GM12864 (cell line): ENCODE measurements around the gene FLOT2.
"Not testable (repeated sequence)": the region's sequence is repeated elsewhere in the genome, so short reads cannot be mapped to it uniquely, and the experiment has no call there.

Experiments
- DNase-seq: peaks from one replicate; pipeline ENCODE4 v3.0.0-alpha.2; 2011; ENCODE audit warnings: low read depth
- H3K4me3 ChIP-seq: 2 replicates; pipeline ENCODE4 v1.5.1; 2011; ENCODE audit warnings: mild to moderate bottlenecking, low read depth, low read length, control low read depth
- TF ChIP-seq, protein P1 (sequence below): IDR thresholded peaks from 2 replicates; pipeline ENCODE4 v1.5.1; 2011; ENCODE audit warnings: low read depth, mild to moderate bottlenecking, moderate library complexity, low read length, control low read depth, inconsistent platforms; ENCODE audit errors: missing control alignments

The FLOT2 gene

DNA sequence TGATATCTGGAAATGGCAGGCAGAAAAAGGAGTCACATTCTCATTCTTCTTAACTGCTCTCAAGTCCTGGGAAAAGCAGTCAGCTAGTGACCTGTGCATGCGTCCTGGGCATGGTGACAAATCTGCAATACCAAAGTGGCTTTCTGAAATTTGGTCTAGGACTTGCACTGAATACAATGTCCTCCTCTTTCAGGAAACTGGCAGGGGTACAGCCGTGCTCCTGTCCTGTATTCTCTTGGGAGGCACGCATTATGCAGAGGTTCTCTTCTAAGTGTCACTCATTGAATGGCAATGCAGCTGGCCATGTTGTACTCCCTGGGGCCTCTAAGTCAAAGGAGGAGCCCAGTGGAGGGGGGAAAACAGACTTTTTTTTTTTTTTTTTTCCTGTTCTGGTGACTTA is 43.1 kb upstream of the FLOT2 start:
- TF ChIP-seq, protein P1, sequence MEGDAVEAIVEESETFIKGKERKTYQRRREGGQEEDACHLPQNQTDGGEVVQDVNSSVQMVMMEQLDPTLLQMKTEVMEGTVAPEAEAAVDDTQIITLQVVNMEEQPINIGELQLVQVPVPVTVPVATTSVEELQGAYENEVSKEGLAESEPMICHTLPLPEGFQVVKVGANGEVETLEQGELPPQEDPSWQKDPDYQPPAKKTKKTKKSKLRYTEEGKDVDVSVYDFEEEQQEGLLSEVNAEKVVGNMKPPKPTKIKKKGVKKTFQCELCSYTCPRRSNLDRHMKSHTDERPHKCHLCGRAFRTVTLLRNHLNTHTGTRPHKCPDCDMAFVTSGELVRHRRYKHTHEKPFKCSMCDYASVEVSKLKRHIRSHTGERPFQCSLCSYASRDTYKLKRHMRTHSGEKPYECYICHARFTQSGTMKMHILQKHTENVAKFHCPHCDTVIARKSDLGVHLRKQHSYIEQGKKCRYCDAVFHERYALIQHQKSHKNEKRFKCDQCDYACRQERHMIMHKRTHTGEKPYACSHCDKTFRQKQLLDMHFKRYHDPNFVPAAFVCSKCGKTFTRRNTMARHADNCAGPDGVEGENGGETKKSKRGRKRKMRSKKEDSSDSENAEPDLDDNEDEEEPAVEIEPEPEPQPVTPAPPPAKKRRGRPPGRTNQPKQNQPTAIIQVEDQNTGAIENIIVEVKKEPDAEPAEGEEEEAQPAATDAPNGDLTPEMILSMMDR: no peak
- no peak overlapping the region for H3K4me3 ChIP-seq
- no peak for DNase-seq

DNA sequence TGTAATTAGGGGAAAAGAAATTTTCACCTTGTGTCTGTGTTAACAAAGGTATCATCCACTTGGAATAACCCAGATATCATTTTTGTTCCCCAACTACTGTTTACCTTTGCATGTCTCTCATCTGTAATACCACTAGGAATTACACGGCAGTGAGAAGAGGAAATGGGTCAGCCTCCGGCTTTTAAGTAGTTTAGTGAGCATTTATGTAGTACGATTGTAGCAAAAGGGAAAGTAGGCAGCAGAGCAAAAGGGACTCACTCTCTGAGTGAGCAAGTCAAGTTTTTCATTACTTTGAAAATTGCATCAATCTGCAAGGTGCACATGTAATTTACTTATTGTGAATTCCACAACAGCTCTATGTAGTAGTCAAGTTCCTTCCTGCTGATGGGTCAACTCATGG is 42.6 kb upstream of the FLOT2 start:
- TF ChIP-seq, protein P1: no peak
- no peak for DNase-seq
- no peak overlapping the region for H3K4me3 ChIP-seq

GRCh38 chr17:28938552-28938951 is 41.0 kb upstream of the FLOT2 start:
- TF ChIP-seq, protein P1: no peak
- H3K4me3 ChIP-seq: no peak overlapping the region
- DNase-seq: no peak

DNA sequence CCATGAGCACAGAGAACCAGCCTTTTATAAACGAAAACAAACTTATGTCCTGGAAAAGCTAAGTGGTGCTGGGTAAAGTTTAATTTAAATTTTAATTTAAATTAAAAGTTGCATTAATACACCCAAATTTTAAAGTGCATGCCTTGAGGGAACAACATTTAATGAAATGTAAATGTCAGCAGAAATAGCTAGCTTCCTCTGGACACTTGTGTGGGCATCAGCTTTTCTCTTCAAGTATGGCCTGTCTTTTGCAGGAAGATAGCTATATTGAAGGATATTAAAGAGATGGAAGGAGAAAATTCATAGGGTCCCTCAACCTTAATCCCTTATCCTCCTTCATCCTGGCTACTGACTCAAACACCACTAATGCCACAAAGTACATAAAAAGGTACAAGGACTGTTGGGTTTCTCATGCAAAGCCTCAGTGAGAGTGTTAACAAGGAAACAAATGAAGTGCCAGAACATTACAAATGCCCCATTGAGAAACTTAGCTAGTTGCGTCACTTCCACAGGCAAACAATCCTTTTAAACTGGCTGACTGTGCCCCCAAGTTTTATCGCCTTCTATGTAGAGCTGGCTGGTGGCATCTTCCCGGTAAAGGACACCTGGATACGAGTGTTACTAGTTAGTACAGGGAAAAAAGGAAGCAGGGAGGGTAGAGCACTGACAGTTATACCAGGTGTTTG is 39.7 kb upstream of the FLOT2 start:
- no peak overlapping the region for H3K4me3 ChIP-seq
- TF ChIP-seq, protein P1: no peak
- no peak for DNase-seq

GRCh38 chr17:28935744-28936460 is 38.4 kb upstream of the FLOT2 start:
- TF ChIP-seq, protein P1: no peak
- H3K4me3 ChIP-seq: no peak overlapping the region
- no peak for DNase-seq

DNA sequence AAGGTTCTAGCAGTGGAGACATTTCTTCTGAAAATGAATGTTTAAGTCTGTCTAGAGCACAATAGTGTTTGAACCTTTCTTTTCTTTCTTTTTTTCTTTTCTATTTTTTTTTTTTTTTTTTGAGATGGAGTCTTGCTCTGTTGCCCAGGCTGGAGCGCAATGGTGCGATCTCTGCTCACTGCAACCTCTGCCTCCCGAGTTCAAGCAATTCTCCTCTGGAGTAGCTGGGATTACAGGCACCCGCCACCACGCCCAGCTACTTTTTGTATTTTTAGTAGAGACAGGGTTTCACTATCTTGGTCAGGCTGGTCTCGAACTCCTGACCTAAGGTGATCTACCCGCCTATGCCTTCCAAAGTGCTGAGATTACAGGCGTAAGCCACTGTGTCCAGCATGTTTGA is 37.0 kb upstream of the FLOT2 start:
- not testable (repeated sequence) for DNase-seq, H3K4me3 ChIP-seq

GRCh38 chr17:28929787-28930186 is 32.3 kb upstream of the FLOT2 start:
- TF ChIP-seq, protein P1: no peak
- no peak overlapping the region for H3K4me3 ChIP-seq
- no peak for DNase-seq
